ENCODE measurements around the gene CNPY3.
"Not testable (repeated sequence)": the region's sequence is repeated elsewhere in the genome, so short reads cannot be mapped to it uniquely, and the experiment has no call there.

Gene CNPY3

DNA sequence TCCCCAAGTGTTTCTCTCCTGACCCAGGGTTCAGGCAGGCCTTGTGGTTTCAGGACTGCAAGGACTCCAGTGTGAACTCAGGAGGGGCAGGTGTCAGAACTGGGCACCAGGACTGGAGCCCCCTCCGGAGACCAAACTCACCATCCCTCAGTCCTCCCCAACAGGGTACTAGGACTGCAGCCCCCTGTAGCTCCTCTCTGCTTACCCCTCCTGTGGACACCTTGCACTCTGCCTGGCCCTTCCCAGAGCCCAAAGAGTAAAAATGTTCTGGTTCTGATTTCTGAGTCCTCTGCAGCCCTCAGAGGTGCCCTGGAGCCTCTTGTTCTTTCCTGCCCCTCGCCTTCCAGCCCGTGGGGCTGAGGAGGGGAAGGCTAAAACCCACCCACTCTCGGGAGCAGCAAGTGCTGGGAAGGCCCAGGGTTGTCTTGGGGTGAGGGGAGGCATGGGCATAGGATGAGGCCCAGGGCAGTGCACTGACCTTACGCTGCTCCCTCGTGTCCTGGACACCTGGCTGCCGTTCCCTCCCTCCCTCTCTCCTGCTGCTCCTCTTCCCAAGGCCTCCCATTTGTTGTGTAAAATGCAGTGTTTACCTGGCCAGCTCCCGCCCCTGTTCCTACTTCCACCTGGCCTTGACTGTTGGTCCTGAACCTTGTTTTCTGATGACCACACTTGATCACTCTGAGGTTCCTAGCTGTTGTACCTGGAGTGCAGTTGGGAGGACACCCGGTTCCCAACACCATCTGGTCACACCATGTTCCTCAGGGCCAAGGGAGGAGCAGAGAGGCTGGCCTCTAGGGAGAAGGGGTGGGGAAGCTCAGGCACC is 9.9 kb downstream of the CNPY3 start:
- H3K9me3 ChIP-seq (ENCODE audit: control insufficient read depth, low read length) = no peaks in the 10 kb centered on the region
- H3K27me3 ChIP-seq (ENCODE audit: control insufficient read depth, insufficient read depth, low read length) = no peaks in the 10 kb centered on the region
- H3K4me3 ChIP-seq (ENCODE audit: low read depth, low read length) = no peak overlapping the region
- TF ChIP-seq, protein P1, sequence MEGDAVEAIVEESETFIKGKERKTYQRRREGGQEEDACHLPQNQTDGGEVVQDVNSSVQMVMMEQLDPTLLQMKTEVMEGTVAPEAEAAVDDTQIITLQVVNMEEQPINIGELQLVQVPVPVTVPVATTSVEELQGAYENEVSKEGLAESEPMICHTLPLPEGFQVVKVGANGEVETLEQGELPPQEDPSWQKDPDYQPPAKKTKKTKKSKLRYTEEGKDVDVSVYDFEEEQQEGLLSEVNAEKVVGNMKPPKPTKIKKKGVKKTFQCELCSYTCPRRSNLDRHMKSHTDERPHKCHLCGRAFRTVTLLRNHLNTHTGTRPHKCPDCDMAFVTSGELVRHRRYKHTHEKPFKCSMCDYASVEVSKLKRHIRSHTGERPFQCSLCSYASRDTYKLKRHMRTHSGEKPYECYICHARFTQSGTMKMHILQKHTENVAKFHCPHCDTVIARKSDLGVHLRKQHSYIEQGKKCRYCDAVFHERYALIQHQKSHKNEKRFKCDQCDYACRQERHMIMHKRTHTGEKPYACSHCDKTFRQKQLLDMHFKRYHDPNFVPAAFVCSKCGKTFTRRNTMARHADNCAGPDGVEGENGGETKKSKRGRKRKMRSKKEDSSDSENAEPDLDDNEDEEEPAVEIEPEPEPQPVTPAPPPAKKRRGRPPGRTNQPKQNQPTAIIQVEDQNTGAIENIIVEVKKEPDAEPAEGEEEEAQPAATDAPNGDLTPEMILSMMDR (IDR thresholded peaks at IDR 0.05) = no peak
- no peak overlapping the region for H3K4me2 ChIP-seq (ENCODE audit: low read length)
- H3K27ac ChIP-seq = no peak overlapping the region
- H2AFZ ChIP-seq = no peak overlapping the region
- no peaks in the 10 kb centered on the region for H3K4me1 ChIP-seq
- no peaks in the 10 kb centered on the region for H3K79me2 ChIP-seq
- no peak overlapping the region for H3K9ac ChIP-seq
- no peaks in the 10 kb centered on the region for H3K36me3 ChIP-seq (ENCODE audit: control insufficient read depth, insufficient read depth, low read length)

DNA sequence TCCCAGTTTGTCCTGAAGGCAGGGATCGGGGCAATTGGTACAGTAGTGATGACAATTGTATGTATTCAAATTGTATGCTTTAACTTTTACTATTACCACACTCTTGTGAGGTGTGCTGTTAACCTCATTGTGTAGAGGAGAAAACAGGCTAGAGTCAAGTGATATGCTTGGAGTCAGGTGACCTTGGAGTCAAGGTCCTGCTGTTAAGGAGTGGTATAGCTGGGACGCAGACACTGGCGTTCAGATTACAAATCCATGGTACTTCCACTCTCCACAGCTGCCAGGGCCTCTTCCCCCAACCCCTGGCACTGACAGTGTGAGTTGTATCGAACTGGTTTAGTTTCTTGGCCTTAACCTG is 10.5 kb downstream of the CNPY3 start:
- Histone ChIP-seq H3K27ac (no peak overlapping the region), H3K9ac (no peak overlapping the region), H3K4me3 (ENCODE audit: low read depth, low read length) (no peak overlapping the region), H2AFZ (no peak overlapping the region), H3K4me2 (ENCODE audit: low read length) (no peak overlapping the region), H3K79me2 (no peaks in the 10 kb centered on the region), H3K36me3 (ENCODE audit: control insufficient read depth, insufficient read depth, low read length) (no peaks in the 10 kb centered on the region), H3K27me3 (ENCODE audit: control insufficient read depth, insufficient read depth, low read length) (no peaks in the 10 kb centered on the region), H3K4me1 (no peaks in the 10 kb centered on the region), H3K9me3 (ENCODE audit: control insufficient read depth, low read length) (no peaks in the 10 kb centered on the region)
- TF ChIP-seq, protein P1 (IDR thresholded peaks at IDR 0.05) = no peak

GRCh38 chr6:42940493-42941045 is 11.3 kb downstream of the CNPY3 start:
- no peaks in the 10 kb centered on the region for H3K4me1 ChIP-seq
- H3K27me3 ChIP-seq (ENCODE audit: control insufficient read depth, insufficient read depth, low read length) = no peaks in the 10 kb centered on the region
- no peak overlapping the region for H3K9ac ChIP-seq
- no peaks in the 10 kb centered on the region for H3K79me2 ChIP-seq
- no peaks in the 10 kb centered on the region for H3K9me3 ChIP-seq (ENCODE audit: control insufficient read depth, low read length)
- TF ChIP-seq, protein P1 (IDR thresholded peaks at IDR 0.05) = no peak
- H3K4me2 ChIP-seq (ENCODE audit: low read length) = no peak overlapping the region
- no peak overlapping the region for H3K27ac ChIP-seq
- H3K4me3 ChIP-seq (ENCODE audit: low read depth, low read length) = no peak overlapping the region
- no peak overlapping the region for H2AFZ ChIP-seq
- H3K36me3 ChIP-seq (ENCODE audit: control insufficient read depth, insufficient read depth, low read length) = no peaks in the 10 kb centered on the region

DNA sequence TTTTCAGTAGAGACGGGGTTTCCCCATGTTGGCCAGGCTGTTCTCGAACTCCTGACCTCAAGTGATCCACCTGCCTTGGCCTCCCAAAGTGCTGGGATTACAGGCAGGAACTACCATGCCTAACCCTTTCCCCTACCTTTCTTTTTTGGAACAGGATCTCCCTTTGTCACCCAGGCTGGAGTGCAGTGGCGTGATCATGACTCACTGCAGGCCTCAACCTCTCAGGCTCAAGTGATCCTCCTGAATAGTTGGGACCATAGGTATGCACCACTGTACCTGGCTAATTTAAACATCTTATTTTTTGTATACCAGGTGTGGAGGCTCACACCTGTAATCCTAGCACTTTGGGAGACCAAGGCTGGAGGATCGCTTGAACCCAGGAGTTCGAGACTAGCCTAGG is 12.1 kb downstream of the CNPY3 start:
- H2AFZ ChIP-seq; H3K9ac ChIP-seq; H3K9me3 ChIP-seq (ENCODE audit: control insufficient read depth, low read length); H3K27me3 ChIP-seq (ENCODE audit: control insufficient read depth, insufficient read depth, low read length); H3K4me1 ChIP-seq; H3K4me2 ChIP-seq (ENCODE audit: low read length); H3K4me3 ChIP-seq (ENCODE audit: low read depth, low read length); H3K27ac ChIP-seq; H3K36me3 ChIP-seq (ENCODE audit: control insufficient read depth, insufficient read depth, low read length); H3K79me2 ChIP-seq: not testable (repeated sequence)

DNA sequence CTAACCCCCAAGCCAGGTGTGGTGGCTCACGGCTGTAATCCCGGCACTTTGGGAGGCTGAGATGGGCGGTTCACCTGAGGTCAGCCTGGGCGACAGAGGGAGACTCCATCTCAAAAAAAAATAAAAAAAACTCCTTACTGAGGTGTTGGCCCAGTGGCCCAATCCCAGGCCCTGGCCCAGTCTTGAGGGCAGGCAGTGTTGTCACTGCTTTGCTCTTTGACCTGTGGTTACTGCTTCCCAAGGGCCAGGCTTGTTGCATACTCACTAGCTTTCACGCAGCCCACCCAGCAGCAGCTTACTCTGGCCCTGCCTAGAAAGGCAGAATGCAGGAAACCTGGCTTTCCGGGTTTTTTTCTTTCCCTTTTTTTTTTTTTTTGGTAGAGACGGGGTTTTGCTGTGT is 13.2 kb downstream of the CNPY3 start:
- Histone ChIP-seq H3K9me3 (ENCODE audit: control insufficient read depth, low read length) (no peaks in the 10 kb centered on the region), H3K4me3 (ENCODE audit: low read depth, low read length) (no peak overlapping the region), H3K27ac (no peak overlapping the region), H3K36me3 (ENCODE audit: control insufficient read depth, insufficient read depth, low read length) (no peaks in the 10 kb centered on the region), H3K79me2 (no peaks in the 10 kb centered on the region), H3K9ac (no peak overlapping the region), H3K4me1 (no peaks in the 10 kb centered on the region), H3K27me3 (ENCODE audit: control insufficient read depth, insufficient read depth, low read length) (no peaks in the 10 kb centered on the region), H3K4me2 (ENCODE audit: low read length) (no peak overlapping the region), H2AFZ (no peak overlapping the region)
- TF ChIP-seq, protein P1 (IDR thresholded peaks at IDR 0.05) = no peak

All from parathyroid adenoma (tissue), 2 donors.